ENCODE measurements around the gene FGD3. TPM values are rescaled to one million over a fixed set of nuclear protein-coding genes. Genes with fewer than 3 reads are reported as not detected.

The FGD3 gene
- total RNA-seq, 1 experiment from 2014 or later, result not detected

DNA sequence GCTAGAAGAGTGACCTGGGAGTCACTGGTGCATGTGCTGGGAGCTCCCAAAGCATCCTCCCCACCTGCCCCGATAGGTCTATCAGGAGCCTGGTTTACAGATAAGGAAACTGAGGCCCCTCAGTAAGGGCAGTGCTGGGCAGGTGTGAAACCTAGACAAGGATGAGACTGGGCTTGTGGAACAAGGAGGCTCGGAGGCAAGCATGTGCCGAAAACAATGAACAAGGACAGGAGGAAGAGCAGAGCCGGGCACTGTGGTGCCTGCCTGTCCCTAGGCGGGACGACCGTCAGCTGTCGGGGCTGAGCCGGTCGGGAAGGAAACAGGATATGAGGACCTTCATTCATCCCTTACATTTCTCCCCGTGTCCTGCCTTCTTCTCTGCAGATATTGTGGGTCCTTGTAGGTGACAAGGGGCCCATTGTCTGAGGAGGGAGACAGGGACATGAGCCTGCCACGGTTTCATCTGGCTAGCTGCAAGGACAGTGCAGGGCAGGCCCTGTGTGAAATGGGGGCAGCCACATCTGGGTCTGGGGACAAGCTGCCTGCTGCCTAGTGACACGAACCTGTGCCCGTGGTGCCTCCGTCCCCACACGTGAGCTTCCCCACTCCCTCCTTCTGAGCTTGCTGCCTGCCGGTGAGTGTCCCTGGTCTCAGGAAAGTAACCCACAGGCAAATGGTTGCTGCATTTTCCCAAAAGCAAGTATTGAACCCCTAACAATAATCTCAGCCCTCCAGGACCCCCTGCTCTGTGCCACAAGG is 18.6 kb downstream of the FGD3 start:
- TF ChIP-seq, protein P1, sequence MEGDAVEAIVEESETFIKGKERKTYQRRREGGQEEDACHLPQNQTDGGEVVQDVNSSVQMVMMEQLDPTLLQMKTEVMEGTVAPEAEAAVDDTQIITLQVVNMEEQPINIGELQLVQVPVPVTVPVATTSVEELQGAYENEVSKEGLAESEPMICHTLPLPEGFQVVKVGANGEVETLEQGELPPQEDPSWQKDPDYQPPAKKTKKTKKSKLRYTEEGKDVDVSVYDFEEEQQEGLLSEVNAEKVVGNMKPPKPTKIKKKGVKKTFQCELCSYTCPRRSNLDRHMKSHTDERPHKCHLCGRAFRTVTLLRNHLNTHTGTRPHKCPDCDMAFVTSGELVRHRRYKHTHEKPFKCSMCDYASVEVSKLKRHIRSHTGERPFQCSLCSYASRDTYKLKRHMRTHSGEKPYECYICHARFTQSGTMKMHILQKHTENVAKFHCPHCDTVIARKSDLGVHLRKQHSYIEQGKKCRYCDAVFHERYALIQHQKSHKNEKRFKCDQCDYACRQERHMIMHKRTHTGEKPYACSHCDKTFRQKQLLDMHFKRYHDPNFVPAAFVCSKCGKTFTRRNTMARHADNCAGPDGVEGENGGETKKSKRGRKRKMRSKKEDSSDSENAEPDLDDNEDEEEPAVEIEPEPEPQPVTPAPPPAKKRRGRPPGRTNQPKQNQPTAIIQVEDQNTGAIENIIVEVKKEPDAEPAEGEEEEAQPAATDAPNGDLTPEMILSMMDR (IDR thresholded peaks at IDR 0.05; ENCODE audit: unreplicated experiment), result no peak
- intact Hi-C loops (cut with micrococcal nuclease), result no loop called here
- Mint-ChIP-seq H3K36me3 (ENCODE audit: insufficient read depth, unreplicated experiment) (peaks cover 6% of the 10 kb centered on the region), H3K27ac (ENCODE audit: low read depth, unreplicated experiment) (no peak overlapping the region), H3K9me3 (ENCODE audit: unreplicated experiment) (no peaks in the 10 kb centered on the region), H3K27me3 (ENCODE audit: insufficient read depth, unreplicated experiment) (no peaks in the 10 kb centered on the region), H3K4me3 (ENCODE audit: unreplicated experiment) (no peak overlapping the region), H3K4me1 (ENCODE audit: insufficient read depth, unreplicated experiment) (no peaks in the 10 kb centered on the region)
- ChIA-PET POLR2A (no interaction called here), CTCF (interaction anchor here (0.6 to 1.6 kb wide), 2 partner anchors 9 to 12 kb away, joined by 3 read pairs; no protein-coding TSS in a partner anchor)
- DNase-seq (ENCODE audit: unreplicated experiment), result no peak
- no TSS peak for BruUV-seq (replicated peaks)

DNA sequence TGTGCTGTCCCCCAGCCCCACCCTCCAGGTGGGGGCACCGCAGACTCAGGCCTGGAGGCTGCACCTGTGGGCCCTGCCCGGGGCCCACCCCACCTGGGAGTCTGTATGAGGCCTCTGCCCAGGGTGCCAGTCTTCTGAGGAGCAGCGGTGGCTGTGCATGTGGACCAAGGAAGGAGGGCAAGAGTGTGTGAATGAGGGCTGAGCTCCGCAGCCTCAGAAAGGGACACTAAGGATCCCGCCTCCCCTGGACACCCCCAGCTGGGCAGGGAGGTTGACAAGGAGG is 19.1 kb downstream of the FGD3 start:
- POLR2A ChIA-PET, result no interaction called here
- CTCF ChIA-PET, result interaction anchor here (1.6 kb wide), 1 partner anchor 12 kb away, joined by 3 read pairs; no protein-coding TSS in a partner anchor
- intact Hi-C loops (cut with micrococcal nuclease), result no loop called here
- H3K4me1 Mint-ChIP-seq (ENCODE audit: insufficient read depth, unreplicated experiment), result no peaks in the 10 kb centered on the region
- no peak overlapping the region for H3K4me3 Mint-ChIP-seq (ENCODE audit: unreplicated experiment)
- H3K27me3 Mint-ChIP-seq (ENCODE audit: insufficient read depth, unreplicated experiment), result no peaks in the 10 kb centered on the region
- no TSS peak for BruUV-seq (replicated peaks)
- H3K36me3 Mint-ChIP-seq (ENCODE audit: insufficient read depth, unreplicated experiment), result peaks cover 6% of the 10 kb centered on the region
- H3K27ac Mint-ChIP-seq (ENCODE audit: low read depth, unreplicated experiment), result no peak overlapping the region
- no peak for DNase-seq (ENCODE audit: unreplicated experiment)
- no peaks in the 10 kb centered on the region for H3K9me3 Mint-ChIP-seq (ENCODE audit: unreplicated experiment)
- TF ChIP-seq, protein P1 (IDR thresholded peaks at IDR 0.05; ENCODE audit: unreplicated experiment), result no peak

DNA sequence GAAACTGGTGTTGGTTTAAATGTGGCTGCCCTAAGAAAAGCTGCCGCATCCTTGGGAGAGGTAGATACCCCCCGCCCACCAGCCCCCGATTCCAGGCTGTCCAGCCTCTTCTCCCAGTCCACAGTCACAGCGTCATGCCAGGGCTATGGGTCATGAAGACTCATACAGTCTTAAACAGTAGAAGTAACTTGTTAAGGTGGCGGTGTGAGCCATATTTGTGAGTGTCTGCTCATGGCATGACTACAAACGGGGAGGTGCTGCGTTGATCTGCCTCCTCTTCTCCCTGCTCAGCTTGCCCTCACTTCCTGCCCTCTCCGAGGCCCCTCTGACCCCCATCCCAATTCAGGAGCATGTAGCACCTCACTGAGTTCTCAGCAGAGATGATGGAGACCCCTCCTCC is 20.8 kb downstream of the FGD3 start:
- POLR2A ChIA-PET, result no interaction called here
- no peak for DNase-seq (ENCODE audit: unreplicated experiment)
- Mint-ChIP-seq H3K9me3 (ENCODE audit: unreplicated experiment) (no peaks in the 10 kb centered on the region), H3K4me3 (ENCODE audit: unreplicated experiment) (no peak overlapping the region), H3K27me3 (ENCODE audit: insufficient read depth, unreplicated experiment) (no peaks in the 10 kb centered on the region), H3K4me1 (ENCODE audit: insufficient read depth, unreplicated experiment) (no peaks in the 10 kb centered on the region), H3K36me3 (ENCODE audit: insufficient read depth, unreplicated experiment) (peaks cover 6% of the 10 kb centered on the region), H3K27ac (ENCODE audit: low read depth, unreplicated experiment) (no peak overlapping the region)
- TF ChIP-seq, protein P1 (IDR thresholded peaks at IDR 0.05; ENCODE audit: unreplicated experiment), result no peak
- CTCF ChIA-PET, result no interaction called here
- no TSS peak for BruUV-seq (replicated peaks)
- intact Hi-C loops (cut with micrococcal nuclease), result no loop called here

DNA sequence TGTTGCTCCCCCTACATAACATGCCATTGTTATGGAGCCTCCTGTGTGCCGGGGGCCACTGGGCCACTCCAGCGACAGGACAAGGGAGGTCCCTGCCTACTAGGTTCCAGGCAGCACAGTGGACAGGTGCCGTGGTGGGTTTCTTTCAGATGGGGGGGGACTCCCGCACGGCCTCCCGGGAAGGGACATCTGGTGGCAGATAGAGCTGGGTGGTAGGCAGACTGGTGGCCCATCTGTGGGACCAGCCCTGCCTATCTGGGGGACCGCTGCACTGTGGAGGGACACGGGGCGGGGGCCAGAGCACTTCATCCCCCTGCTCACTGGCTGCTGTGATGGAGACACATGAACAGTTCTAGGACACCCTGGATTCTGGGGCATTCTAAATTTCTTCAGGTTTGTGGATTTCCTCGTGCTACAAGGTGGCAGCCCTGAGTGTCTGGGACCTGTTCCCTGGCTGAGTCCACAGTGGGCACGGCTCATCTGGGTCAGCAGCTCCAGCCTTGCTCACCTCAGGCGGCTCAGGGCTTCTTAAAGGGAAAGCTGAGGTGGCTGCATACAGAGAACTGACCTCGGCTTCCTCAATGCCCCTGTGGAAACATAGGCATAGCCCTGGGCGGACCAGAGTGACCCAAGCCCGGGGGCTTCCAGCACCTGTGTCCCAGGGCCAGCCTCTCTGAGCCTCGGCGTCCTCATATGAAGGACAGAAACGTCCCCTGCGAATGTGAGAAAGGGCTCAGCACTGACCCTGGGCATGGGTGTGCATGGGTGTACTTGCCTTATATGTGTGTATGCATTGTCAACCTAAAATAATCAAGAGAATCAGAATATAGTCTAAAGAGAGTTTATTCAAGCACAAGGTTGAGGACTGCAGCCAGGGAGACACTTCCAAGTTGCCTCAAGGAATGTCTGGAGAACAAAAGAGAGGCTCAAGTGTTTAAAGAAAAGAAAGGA is 22.5 kb downstream of the FGD3 start:
- Mint-ChIP-seq H3K36me3 (ENCODE audit: insufficient read depth, unreplicated experiment) (peaks cover 12% of the 10 kb centered on the region), H3K9me3 (ENCODE audit: unreplicated experiment) (no peaks in the 10 kb centered on the region), H3K27me3 (ENCODE audit: insufficient read depth, unreplicated experiment) (no peaks in the 10 kb centered on the region), H3K4me3 (ENCODE audit: unreplicated experiment) (no peak overlapping the region), H3K27ac (ENCODE audit: low read depth, unreplicated experiment) (no peak overlapping the region), H3K4me1 (ENCODE audit: insufficient read depth, unreplicated experiment) (no peaks in the 10 kb centered on the region)
- POLR2A ChIA-PET, result no interaction called here
- TF ChIP-seq, protein P1 (IDR thresholded peaks at IDR 0.05; ENCODE audit: unreplicated experiment), result no peak
- CTCF ChIA-PET, result interaction anchor here (0.6 kb wide), 1 partner anchor 35 kb away, joined by 3 read pairs; no protein-coding TSS in a partner anchor
- no peak for DNase-seq (ENCODE audit: unreplicated experiment)
- intact Hi-C loops (cut with micrococcal nuclease), result no loop called here
- no TSS peak for BruUV-seq (replicated peaks)

Data from MCF 10A (cell line).